Type B pancreatic cell (in vitro differentiated cells): ENCODE measurements around the gene ADCY5. TPM values are rescaled to one million over a fixed set of nuclear protein-coding genes. Genes with fewer than 3 reads are reported as not detected.

ENCODE experiments used
- DNase-seq: peaks from one replicate; pipeline ENCODE4 v3.0.0; 2021; ENCODE audit warnings: mixed read lengths; ENCODE audit not compliant: unreplicated experiment; ENCODE audit errors: extremely low spot score
- H3K27ac Mint-ChIP-seq: 2 replicates; pipeline ENCODE4 v1.8.0; 2021; ENCODE audit warnings: mild to moderate bottlenecking, mixed read lengths
- H3K27me3 Mint-ChIP-seq: 2 replicates; pipeline ENCODE4 v1.8.0; 2021; ENCODE audit warnings: mixed read lengths
- H3K36me3 Mint-ChIP-seq: 2 replicates; pipeline ENCODE4 v1.8.0; 2021; ENCODE audit warnings: mixed read lengths
- H3K4me1 Mint-ChIP-seq: one replicate; pipeline ENCODE4 v1.8.0; 2021; ENCODE audit warnings: mixed read lengths; ENCODE audit not compliant: unreplicated experiment
- H3K4me3 Mint-ChIP-seq: 2 replicates; pipeline ENCODE4 v1.8.0; 2021; ENCODE audit warnings: mild to moderate bottlenecking, mixed read lengths
- H3K9me3 Mint-ChIP-seq: 2 replicates; pipeline ENCODE4 v1.8.0; 2021; ENCODE audit warnings: mixed read lengths
- total RNA-seq: library from RNA; stranded (reverse); gene quantifications from 2 replicates; pipeline ENCODE4 v1.2.1, GENCODE V29; 2021; ENCODE audit warnings: low replicate concordance
- TF ChIP-seq, protein P1 (sequence below): fragments of 200-600 bp; sonication (generic); conservative IDR thresholded peaks from 2 replicates; pipeline ENCODE4 v1.5.0; 2021; ENCODE audit warnings: antibody characterized with exemption, mild to moderate bottlenecking

ADCY5 gene
- total RNA-seq, 1 donor from 2014 or later = 9.1 TPM

GRCh38 chr3:123424999-123425712 lies 23.7 kb downstream of the ADCY5 start:
- TF ChIP-seq, protein P1, sequence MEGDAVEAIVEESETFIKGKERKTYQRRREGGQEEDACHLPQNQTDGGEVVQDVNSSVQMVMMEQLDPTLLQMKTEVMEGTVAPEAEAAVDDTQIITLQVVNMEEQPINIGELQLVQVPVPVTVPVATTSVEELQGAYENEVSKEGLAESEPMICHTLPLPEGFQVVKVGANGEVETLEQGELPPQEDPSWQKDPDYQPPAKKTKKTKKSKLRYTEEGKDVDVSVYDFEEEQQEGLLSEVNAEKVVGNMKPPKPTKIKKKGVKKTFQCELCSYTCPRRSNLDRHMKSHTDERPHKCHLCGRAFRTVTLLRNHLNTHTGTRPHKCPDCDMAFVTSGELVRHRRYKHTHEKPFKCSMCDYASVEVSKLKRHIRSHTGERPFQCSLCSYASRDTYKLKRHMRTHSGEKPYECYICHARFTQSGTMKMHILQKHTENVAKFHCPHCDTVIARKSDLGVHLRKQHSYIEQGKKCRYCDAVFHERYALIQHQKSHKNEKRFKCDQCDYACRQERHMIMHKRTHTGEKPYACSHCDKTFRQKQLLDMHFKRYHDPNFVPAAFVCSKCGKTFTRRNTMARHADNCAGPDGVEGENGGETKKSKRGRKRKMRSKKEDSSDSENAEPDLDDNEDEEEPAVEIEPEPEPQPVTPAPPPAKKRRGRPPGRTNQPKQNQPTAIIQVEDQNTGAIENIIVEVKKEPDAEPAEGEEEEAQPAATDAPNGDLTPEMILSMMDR = no peak
- peaks cover 7% of the 10 kb centered on the region for H3K4me1 Mint-ChIP-seq
- no peak overlapping the region for H3K27ac Mint-ChIP-seq
- H3K27me3 Mint-ChIP-seq = peaks cover 8% of the 10 kb centered on the region
- H3K36me3 Mint-ChIP-seq = no peaks in the 10 kb centered on the region
- H3K4me3 Mint-ChIP-seq = no peak overlapping the region
- no peak for DNase-seq
- H3K9me3 Mint-ChIP-seq = no peaks in the 10 kb centered on the region

DNA sequence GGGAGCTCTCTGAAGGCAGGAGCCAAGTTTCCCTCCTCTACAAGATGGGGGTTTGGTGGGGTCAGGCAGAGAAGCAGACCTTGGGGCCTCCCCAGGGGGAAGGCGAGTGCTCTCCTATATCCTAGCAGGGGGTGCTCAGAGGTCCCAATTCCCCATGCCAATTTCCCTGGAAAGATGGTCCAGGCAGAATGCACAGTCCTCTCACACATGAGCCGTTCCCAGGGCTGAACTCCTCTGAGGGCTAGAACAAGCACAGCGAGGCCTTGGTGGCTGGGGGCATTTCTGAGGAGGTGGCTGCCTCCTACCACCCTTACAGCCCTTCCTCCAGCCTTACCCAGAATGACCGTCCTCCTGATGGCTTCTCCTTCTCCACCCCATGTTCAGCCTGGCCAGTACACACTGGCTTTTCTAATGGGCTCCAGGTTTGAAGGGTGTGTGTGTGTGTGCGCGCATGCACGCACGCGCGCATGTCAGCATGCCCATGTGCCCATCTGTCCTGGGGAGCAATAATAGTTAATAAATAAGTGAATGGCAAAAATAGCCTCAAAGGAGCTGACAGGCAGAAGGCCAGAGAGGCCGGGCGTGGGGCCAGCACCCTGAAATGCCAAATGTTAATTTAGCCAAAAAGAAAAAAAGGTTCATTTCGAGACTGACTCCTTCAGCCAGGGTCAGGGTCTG lies 24.4 kb downstream of the ADCY5 start:
- H3K4me1 Mint-ChIP-seq = peaks cover 7% of the 10 kb centered on the region
- H3K36me3 Mint-ChIP-seq = no peaks in the 10 kb centered on the region
- H3K4me3 Mint-ChIP-seq = no peak overlapping the region
- H3K9me3 Mint-ChIP-seq = no peaks in the 10 kb centered on the region
- H3K27ac Mint-ChIP-seq = no peak overlapping the region
- TF ChIP-seq, protein P1 = no peak
- no peak for DNase-seq
- peaks cover 8% of the 10 kb centered on the region for H3K27me3 Mint-ChIP-seq

- no peak overlapping the region for H3K4me3 Mint-ChIP-seq
- H3K4me1 Mint-ChIP-seq = peaks cover 12% of the 10 kb centered on the region
- DNase-seq = no peak
- H3K27me3 Mint-ChIP-seq = peaks cover 8% of the 10 kb centered on the region
- H3K9me3 Mint-ChIP-seq = no peaks in the 10 kb centered on the region
- H3K36me3 Mint-ChIP-seq = no peaks in the 10 kb centered on the region
- no peak overlapping the region for H3K27ac Mint-ChIP-seq
- TF ChIP-seq, protein P1 = no peak
These were observed 25.1 kb downstream of the ADCY5 start for GRCh38 chr3:123423806-123424205.

- peaks cover 12% of the 10 kb centered on the region for H3K4me1 Mint-ChIP-seq
- H3K36me3 Mint-ChIP-seq = no peaks in the 10 kb centered on the region
- H3K27me3 Mint-ChIP-seq = peaks cover 8% of the 10 kb centered on the region
- H3K4me3 Mint-ChIP-seq = no peak overlapping the region
- H3K9me3 Mint-ChIP-seq = no peaks in the 10 kb centered on the region
- no peak for DNase-seq
- TF ChIP-seq, protein P1 = no peak
- H3K27ac Mint-ChIP-seq = no peak overlapping the region
These were observed 25.9 kb downstream of the ADCY5 start for GRCh38 chr3:123423031-123423430.

DNA sequence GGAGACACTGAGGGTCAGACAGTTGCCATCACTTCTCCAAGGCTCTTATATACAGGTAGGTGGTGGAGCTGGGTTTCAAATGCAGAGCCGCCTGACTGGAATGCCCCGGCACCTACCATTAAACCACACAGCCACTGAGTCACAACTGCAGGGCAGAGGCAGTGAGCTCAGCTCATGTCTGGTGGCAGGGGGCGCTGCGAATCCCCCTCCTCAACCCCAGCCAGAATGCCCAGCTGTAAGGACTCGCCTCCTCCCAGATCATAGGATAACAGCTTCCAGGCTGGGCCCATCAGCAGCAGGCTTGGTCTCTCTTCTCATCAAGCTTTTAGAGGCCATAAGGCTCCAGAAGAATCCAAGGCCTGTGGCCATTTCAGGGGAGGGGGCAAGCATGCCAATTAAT lies 26.4 kb downstream of the ADCY5 start:
- peaks cover 12% of the 10 kb centered on the region for H3K4me1 Mint-ChIP-seq
- H3K27me3 Mint-ChIP-seq = peaks cover 8% of the 10 kb centered on the region
- H3K9me3 Mint-ChIP-seq = no peaks in the 10 kb centered on the region
- no peak overlapping the region for H3K4me3 Mint-ChIP-seq
- no peak overlapping the region for H3K27ac Mint-ChIP-seq
- H3K36me3 Mint-ChIP-seq = no peaks in the 10 kb centered on the region
- TF ChIP-seq, protein P1 = no peak
- DNase-seq = no peak
